Calu3 (cell line): Measurements from ENCODE around the gene EFS. TPM values are rescaled to one million over a fixed set of nuclear protein-coding genes. Genes with fewer than 3 reads are reported as not detected.

ENCODE experiments used
- BruUV-seq: library from RNA; stranded (reverse); fragments of 400-500 nt; replicated peaks from 2 replicates; lab custom pipeline; 2021; lab: Mats Ljungman, UMichigan
- CTCF ChIA-PET: fragments of 300-600 bp; sonication (Branson Sonifier 250); formaldehyde crosslinking; loops from one replicate; lab custom pipeline; 2022; ENCODE audit warnings: antibody characterized with exemption; lab: Charles Lee
- DNase-seq: peaks from one replicate; pipeline ENCODE4 v3.0.0; 2022
- H3K27ac Mint-ChIP-seq: one replicate; pipeline ENCODE4 v1.8.0; 2022; ENCODE audit warnings: mixed read lengths; ENCODE audit not compliant: unreplicated experiment
- H3K27me3 Mint-ChIP-seq: one replicate; pipeline ENCODE4 v1.8.0; 2022; ENCODE audit warnings: mixed read lengths; ENCODE audit not compliant: unreplicated experiment
- H3K36me3 Mint-ChIP-seq: one replicate; pipeline ENCODE4 v1.8.0; 2022; ENCODE audit warnings: mild to moderate bottlenecking, moderate library complexity, mixed read lengths; ENCODE audit not compliant: insufficient read depth, unreplicated experiment
- H3K4me1 Mint-ChIP-seq: one replicate; pipeline ENCODE4 v1.8.0; 2022; ENCODE audit warnings: mild to moderate bottlenecking, low read depth, mixed read lengths; ENCODE audit not compliant: unreplicated experiment
- H3K4me3 Mint-ChIP-seq: one replicate; pipeline ENCODE4 v1.8.0; 2022; ENCODE audit warnings: mild to moderate bottlenecking, low read depth, moderate library complexity, mixed read lengths; ENCODE audit not compliant: unreplicated experiment
- H3K9me3 Mint-ChIP-seq: one replicate; pipeline ENCODE4 v1.8.0; 2022; ENCODE audit warnings: low read depth, mixed read lengths; ENCODE audit not compliant: unreplicated experiment
- intact Hi-C: fragments of 100-400 bp; cut with micrococcal nuclease; formaldehyde crosslinking; loops from one replicate; pipeline ENCODE4 v1.10.0; 2022; ENCODE audit not compliant: unreplicated experiment
- total RNA-seq: library from RNA; stranded (reverse); gene quantifications from 2 replicates; pipeline ENCODE4 v1.2.3, GENCODE V29; 2022
- TF ChIP-seq, protein P1 (sequence below): fragments of 200-600 bp; IDR thresholded peaks from one replicate; pipeline ENCODE4 v1.8.0; 2022; ENCODE audit warnings: antibody characterized with exemption; ENCODE audit not compliant: unreplicated experiment

Gene EFS
- total RNA-seq, 1 experiment from 2014 or later: not detected

DNA sequence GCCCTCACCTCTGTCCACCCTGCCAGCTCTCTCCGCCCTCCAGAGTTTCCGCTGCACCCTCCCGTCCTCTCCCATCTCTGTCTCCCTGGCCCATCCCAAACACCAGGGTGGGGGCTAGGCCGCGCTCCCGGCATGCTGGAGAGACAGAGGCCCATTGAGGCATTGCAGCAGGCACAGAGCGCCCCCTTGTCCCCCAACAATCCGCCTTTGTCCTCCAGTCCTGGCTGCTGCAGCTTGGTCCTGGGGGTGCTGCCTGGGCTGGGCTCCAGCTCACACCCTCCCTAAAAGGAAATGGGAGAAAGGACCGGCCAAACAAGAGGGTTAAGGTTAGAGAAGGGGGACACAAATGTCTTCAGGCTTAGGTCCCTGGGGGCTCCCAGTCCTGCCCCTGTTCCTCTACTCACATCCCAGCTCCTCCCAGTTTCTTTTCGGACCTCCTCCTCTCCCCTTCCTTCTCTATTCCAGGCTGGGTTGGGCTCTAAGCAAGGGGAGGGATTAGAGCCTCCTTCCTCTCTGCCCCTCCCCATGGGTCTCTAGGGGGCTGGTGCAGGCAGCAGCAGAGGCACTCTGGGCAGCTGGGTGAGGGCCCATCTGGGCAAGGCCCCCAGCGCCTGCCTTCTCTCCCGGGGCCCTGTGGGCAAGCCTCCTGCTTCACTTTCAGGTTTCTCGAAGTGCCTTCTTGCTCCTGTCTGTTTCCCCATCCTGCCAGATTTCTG is 11.7 kb upstream of the EFS start, which contains the start of gene CMTM5:
TSS of gene CMTM5 (plus strand) at position 565 of the 716 bp plus-strand sequence. CDS start 206 bp downstream, outside the sequence.
- CTCF ChIA-PET: interaction anchor here (0.8 kb wide), 1 partner anchor 47 kb away, joined by 3 read pairs; no protein-coding TSS in a partner anchor
- Mint-ChIP-seq H3K36me3 (no peaks in the 10 kb centered on the region), H3K4me3 (no peak within 1 kb of the TSS), H3K4me1 (no peaks in the 10 kb centered on the region), H3K27ac (no peak within 1 kb of the TSS), H3K9me3 (no peaks in the 10 kb centered on the region), H3K27me3 (peaks cover 95% of the 10 kb centered on the region)
- TF ChIP-seq, protein P1, sequence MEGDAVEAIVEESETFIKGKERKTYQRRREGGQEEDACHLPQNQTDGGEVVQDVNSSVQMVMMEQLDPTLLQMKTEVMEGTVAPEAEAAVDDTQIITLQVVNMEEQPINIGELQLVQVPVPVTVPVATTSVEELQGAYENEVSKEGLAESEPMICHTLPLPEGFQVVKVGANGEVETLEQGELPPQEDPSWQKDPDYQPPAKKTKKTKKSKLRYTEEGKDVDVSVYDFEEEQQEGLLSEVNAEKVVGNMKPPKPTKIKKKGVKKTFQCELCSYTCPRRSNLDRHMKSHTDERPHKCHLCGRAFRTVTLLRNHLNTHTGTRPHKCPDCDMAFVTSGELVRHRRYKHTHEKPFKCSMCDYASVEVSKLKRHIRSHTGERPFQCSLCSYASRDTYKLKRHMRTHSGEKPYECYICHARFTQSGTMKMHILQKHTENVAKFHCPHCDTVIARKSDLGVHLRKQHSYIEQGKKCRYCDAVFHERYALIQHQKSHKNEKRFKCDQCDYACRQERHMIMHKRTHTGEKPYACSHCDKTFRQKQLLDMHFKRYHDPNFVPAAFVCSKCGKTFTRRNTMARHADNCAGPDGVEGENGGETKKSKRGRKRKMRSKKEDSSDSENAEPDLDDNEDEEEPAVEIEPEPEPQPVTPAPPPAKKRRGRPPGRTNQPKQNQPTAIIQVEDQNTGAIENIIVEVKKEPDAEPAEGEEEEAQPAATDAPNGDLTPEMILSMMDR: no peak
- intact Hi-C loops: no loop called here
- no TSS peak for BruUV-seq
- no peak for DNase-seq

DNA sequence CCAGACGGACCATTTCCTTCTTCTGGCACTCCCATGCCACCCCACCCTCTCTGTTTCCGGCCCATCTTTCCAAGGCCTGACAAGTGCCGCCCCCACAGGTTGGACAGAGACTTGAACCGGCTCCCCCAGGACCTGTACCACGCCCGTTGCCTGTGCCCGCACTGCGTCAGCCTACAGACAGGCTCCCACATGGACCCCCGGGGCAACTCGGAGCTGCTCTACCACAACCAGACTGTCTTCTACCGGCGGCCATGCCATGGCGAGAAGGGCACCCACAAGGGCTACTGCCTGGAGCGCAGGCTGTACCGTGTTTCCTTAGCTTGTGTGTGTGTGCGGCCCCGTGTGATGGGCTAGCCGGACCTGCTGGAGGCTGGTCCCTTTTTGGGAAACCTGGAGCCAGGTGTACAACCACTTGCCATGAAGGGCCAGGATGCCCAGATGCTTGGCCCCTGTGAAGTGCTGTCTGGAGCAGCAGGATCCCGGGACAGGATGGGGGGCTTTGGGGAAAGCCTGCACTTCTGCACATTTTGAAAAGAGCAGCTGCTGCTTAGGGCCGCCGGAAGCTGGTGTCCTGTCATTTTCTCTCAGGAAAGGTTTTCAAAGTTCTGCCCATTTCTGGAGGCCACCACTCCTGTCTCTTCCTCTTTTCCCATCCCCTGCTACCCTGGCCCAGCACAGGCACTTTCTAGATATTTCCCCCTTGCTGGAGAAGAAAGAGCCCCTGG is 10.7 kb upstream of the EFS start:
- H3K36me3 Mint-ChIP-seq: no peaks in the 10 kb centered on the region
- intact Hi-C loops: no loop called here
- no peak overlapping the region for H3K27ac Mint-ChIP-seq
- CTCF ChIA-PET: interaction anchor here (0.7 to 0.8 kb wide), 2 partner anchors 12 to 46 kb away, joined by 3 read pairs; no protein-coding TSS in a partner anchor
- TF ChIP-seq, protein P1: no peak
- DNase-seq: no peak
- no peaks in the 10 kb centered on the region for H3K9me3 Mint-ChIP-seq
- H3K4me3 Mint-ChIP-seq: no peak overlapping the region
- no peaks in the 10 kb centered on the region for H3K4me1 Mint-ChIP-seq
- BruUV-seq: no TSS peak
- H3K27me3 Mint-ChIP-seq: peaks cover 95% of the 10 kb centered on the region

GRCh38 chr14:23373041-23373440 is 8.1 kb upstream of the EFS start:
- CTCF ChIA-PET: interaction anchor here (0.7 kb wide), 1 partner anchor 458 kb away, joined by 4 read pairs; no protein-coding TSS in a partner anchor
- TF ChIP-seq, protein P1: no peak
- intact Hi-C loops: no loop called here
- H3K36me3 Mint-ChIP-seq: no peaks in the 10 kb centered on the region
- H3K4me3 Mint-ChIP-seq: no peak overlapping the region
- no peaks in the 10 kb centered on the region for H3K4me1 Mint-ChIP-seq
- H3K9me3 Mint-ChIP-seq: no peaks in the 10 kb centered on the region
- H3K27ac Mint-ChIP-seq: no peak overlapping the region
- H3K27me3 Mint-ChIP-seq: peaks cover 90% of the 10 kb centered on the region
- DNase-seq: no peak
- BruUV-seq: no TSS peak

DNA sequence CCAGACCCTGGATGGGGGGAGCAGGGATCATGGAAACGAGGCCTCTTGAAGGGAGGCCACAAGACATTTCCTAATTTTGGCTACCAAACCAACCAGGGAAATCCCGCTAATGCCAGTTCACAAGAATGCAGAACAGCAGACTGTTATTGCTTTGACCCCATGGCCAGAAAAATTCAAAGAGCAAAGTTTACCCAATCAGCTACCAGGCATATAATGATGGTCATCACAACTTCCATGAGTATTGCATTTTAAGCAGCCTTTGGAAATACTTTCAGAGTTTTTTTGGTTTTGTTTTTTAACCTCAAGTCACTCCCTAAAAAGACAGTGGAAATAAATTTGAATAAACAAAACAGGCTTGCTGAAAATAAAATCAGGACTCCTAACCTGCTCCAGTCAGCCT is 7.5 kb upstream of the EFS start, which contains the start of gene IL25:
TSS of gene IL25 (plus strand) at position 301 of the 400 bp plus-strand sequence.
- Mint-ChIP-seq H3K9me3 (no peaks in the 10 kb centered on the region), H3K27ac (no peak within 1 kb of the TSS), H3K4me3 (no peak within 1 kb of the TSS), H3K4me1 (no peaks in the 10 kb centered on the region), H3K27me3 (peaks cover 90% of the 10 kb centered on the region), H3K36me3 (no peaks in the 10 kb centered on the region)
- BruUV-seq: no TSS peak
- TF ChIP-seq, protein P1: no peak
- intact Hi-C loops: no loop called here
- CTCF ChIA-PET: no interaction called here
- no peak for DNase-seq
